GM10266 (cell line): Measurements from ENCODE around the gene ZW10.

Source experiments
- DNase-seq: peaks from one replicate; pipeline ENCODE4 v3.0.0; 2012; ENCODE audit errors: extremely low spot score
- CTCF ChIP-seq: IDR thresholded peaks from 2 replicates; pipeline ENCODE4 v1.5.1; 2012; ENCODE audit warnings: mild to moderate bottlenecking, low read depth; ENCODE audit not compliant: control insufficient read depth, insufficient read depth; ENCODE audit errors: missing control alignments

ZW10 gene

DNA sequence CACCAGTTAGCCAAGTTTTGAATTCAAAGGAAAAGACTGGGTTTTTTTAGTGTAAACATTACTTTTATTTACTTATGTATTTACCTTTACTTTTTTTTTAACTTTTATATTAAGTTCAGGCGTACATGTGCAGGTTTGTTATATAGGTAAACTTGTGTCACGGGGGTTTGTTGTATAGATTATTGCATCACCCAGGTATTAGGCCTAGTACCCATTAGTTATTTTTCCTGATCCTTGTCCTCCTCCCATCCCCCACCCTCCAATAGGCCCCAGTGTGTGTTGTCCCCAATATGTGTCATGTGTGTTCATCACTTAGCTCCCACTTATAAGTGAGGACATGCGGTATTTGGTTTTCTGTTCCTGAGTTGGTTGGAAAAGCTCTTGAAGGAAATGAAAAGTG, 20.6 kb downstream of the ZW10 start:
- no peak for DNase-seq

GRCh38 chr11:113736323-113736722, 37.2 kb downstream of the ZW10 start:
- TF ChIP-seq CTCF = no peak

More for the DNA sequence above, 20.6 kb downstream of the ZW10 start:
- TF ChIP-seq CTCF = no peak

GRCh38 chr11:113732092-113732491, 41.4 kb downstream of the ZW10 start:
- DNase-seq = no peak
- no peak for TF ChIP-seq CTCF

More at GRCh38 chr11:113736323-113736722, 37.2 kb downstream of the ZW10 start:
- DNase-seq = no peak

GRCh38 chr11:113730887-113731726, 42.4 kb downstream of the ZW10 start:
- no peak for DNase-seq
- TF ChIP-seq CTCF = peak; percentile 37

DNA sequence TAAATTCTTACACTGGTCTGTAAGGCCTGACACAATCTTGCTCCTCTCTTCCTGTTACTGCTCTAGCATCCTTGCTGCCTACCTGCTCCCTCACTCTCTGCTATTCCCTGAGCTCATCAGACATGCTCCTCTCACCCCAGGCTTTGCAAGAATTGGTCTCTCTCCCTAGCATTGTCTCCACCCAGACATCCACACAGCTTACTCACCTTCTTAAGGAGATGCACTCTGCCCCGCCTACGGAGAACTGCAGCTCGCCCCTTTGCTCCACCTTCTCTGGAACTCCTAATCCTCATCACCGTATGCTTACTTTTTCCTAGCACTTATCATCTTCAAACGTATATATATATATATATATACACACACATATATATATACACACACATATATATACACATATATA, 44.0 kb downstream of the ZW10 start:
- no peak for DNase-seq
- TF ChIP-seq CTCF = no peak

DNA sequence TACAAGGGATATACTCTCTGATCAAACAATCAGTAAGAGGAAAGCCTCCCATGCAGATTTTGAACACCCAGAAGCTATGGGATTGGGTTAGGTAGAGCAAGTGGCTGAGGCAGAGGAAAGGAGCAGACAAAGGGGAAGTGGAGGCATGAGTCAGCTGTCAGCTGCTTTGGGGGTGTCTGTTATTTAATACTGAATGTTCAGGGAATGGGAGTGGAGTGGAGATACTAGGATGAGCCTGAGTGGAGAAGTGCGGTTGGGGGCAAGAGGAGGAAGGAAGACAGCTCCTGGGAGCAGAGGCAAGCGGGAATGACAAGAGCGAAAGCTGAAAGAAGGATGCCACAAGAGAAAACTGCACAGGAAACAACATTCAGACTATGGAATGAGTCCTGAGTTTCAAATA, 44.7 kb downstream of the ZW10 start:
- no peak for TF ChIP-seq CTCF

GRCh38 chr11:113725913-113726312, 47.6 kb downstream of the ZW10 start:
- TF ChIP-seq CTCF = no peak
- DNase-seq = no peak

More for the DNA sequence above, 44.7 kb downstream of the ZW10 start:
- no peak for DNase-seq
